Fibroblast of the aortic adventitia (primary cell): ENCODE data around the gene RNF213. TPM values are rescaled to one million over a fixed set of nuclear protein-coding genes. Genes with fewer than 3 reads are reported as not detected.

ENCODE experiments used
- DNase-seq: peaks from one replicate; pipeline ENCODE4 v3.0.0-alpha.2; 2010; ENCODE audit warnings: low read depth
- H3K4me3 ChIP-seq: 2 replicates; pipeline ENCODE4 v1.5.1; 2011; ENCODE audit warnings: low read depth, mild to moderate bottlenecking, control low read depth, low read length, moderate library complexity
- CTCF ChIP-seq: IDR thresholded peaks from 2 replicates; pipeline ENCODE4 v1.5.1; 2011; ENCODE audit warnings: mild to moderate bottlenecking, low read length, control low read depth, inconsistent platforms; ENCODE audit not compliant: insufficient read depth
- total RNA-seq: library from RNA; depleted of rRNA; stranded (reverse); fragments of >200 nt; gene quantifications from 2 replicates; pipeline ENCODE4 v1.2.3, GENCODE V29; 2012; ENCODE audit warnings: low replicate concordance

The RNF213 gene
- total RNA-seq, 1 donor: 143 TPM

GRCh38 chr17:80363120-80363515 lies 102.5 kb downstream of the RNF213 start:
- H3K4me3 ChIP-seq: no peak overlapping the region
- peak; percentile 6 for DNase-seq
- TF ChIP-seq CTCF: no peak

GRCh38 chr17:80363518-80364090 lies 103.0 kb downstream of the RNF213 start:
- DNase-seq: no peak
- TF ChIP-seq CTCF: no peak
- no peak overlapping the region for H3K4me3 ChIP-seq

- no peak for TF ChIP-seq CTCF
- no peak overlapping the region for H3K4me3 ChIP-seq
- no peak for DNase-seq
These were observed 103.5 kb downstream of the RNF213 start for GRCh38 chr17:80364091-80364691.

- H3K4me3 ChIP-seq: no peak overlapping the region
- TF ChIP-seq CTCF: no peak
- no peak for DNase-seq
These were observed 104.6 kb downstream of the RNF213 start for GRCh38 chr17:80365001-80365965.

GRCh38 chr17:80365983-80366382 lies 105.3 kb downstream of the RNF213 start:
- no peak for DNase-seq

GRCh38 chr17:80367503-80367902 lies 106.9 kb downstream of the RNF213 start:
- no peak overlapping the region for H3K4me3 ChIP-seq
- TF ChIP-seq CTCF: no peak
- no peak for DNase-seq

More at GRCh38 chr17:80365983-80366382, 105.3 kb downstream of the RNF213 start:
- no peak overlapping the region for H3K4me3 ChIP-seq
- no peak for TF ChIP-seq CTCF
